Stimulated activated CD8-positive, alpha-beta memory T cell treated with anti-CD3 and anti-CD28 coated beads, Interleukin-15, amount 100 ng/mL, for 24 hours (primary cell): ENCODE data around the gene MRPL41.
A peak's percentile ranks its signal among the peaks of the same experiment; 100 is the strongest.
"Not testable (repeated sequence)": the region's sequence is repeated elsewhere in the genome, so short reads cannot be mapped to it uniquely, and the experiment has no call there.

Experiments used
- DNase-seq: peaks from one replicate; pipeline ENCODE4 v3.0.0-alpha.2; 2020; ENCODE audit warnings: low read depth

MRPL41 gene

DNA sequence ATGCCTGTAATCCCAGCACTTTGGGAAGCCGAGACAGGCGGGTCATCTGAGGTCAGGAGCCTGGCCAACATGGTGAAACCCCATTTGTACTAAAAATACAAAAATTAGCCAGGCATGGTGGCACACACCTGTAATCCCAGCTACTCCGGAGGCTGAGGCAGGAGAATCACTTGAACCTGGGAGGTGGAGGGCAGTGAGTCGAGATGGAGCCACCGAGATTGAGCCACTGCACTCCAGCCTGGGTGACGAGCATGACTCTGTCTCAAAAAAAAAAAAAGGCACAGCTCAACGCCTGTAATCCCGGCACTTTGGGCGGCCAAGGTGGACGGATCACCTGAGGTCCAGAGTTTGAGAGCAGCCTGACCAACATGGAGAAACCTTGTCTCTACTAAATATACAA lies 2.0 kb downstream of the MRPL41 start:
- not testable (repeated sequence) for DNase-seq

DNA sequence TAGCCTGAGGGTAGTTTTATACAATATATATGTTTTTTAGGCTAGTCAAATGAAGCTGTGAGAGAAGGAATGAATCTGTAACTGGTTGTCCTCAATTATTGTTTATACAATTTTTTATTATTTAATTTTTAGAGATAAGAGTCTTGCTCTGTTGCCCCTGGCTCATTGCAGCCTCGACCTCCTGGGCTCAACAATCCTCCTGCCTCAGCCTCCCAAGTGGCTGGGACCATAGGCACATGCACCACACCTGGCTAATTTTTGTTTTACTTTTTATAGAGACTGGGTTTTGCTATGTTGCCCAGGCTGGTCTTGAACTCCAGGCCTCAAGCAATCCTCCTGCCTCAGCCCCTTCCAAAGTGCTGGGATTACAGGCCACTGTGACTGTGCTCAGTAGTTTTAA lies 2.7 kb downstream of the MRPL41 start:
- no peak for DNase-seq

DNA sequence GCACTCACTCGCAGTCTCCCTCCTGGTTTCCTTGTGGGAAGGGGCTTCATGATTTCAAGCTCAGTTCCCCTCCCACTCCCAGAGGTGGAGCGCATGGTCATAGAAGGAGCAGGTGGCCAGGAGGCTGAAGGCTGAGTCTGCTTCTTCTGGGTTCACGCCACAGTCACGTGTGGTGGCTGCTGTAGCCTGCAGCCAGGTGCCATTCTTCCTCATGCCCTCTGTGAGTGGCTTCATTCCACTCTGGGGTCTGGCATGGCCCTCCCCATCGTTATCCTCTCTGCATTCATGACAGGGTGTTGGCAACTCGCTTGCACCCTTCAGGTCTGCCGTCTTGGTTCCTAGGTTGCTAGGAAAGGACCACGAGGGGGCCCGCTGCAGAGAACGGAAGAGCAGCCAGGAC lies 3.5 kb downstream of the MRPL41 start:
- DNase-seq: no peak

DNA sequence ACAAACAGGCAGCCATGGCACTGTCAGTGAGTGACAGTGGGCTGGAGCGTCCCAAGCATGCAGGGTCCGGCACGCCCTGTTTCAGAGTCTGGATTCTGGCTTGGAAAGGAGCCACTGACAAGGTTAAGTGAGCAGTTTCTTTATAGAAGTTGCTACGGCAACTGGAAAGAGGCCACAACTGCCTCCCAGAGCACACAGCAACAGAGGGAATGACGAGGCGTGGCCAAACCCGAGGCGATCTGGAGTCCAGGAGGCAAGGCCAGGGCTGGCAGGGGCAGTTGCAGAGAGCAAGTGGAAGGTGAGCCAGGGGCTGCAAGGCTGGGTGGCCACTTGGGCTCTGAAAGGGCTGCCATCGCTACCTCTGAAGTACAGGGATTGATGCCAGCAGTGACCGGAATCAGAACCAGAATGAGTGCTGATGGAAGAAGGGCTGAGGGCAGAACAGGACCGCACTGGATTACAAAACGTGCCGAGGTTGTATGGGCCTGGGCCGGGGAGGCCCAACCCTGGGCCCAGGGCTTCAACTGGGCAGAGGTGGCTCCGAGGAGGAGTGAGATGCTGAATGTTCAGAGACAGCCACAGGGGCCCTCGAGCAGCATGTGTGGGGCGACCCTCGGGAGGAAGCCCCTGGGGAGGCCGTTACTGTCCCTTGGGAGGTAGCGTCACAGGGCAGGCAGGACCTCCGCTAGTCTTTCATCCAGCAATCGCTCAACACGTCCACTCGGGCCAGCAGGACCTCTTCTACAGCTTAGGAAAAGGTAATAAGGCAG lies 4.6 kb downstream of the MRPL41 start:
- DNase-seq: no peak

DNA sequence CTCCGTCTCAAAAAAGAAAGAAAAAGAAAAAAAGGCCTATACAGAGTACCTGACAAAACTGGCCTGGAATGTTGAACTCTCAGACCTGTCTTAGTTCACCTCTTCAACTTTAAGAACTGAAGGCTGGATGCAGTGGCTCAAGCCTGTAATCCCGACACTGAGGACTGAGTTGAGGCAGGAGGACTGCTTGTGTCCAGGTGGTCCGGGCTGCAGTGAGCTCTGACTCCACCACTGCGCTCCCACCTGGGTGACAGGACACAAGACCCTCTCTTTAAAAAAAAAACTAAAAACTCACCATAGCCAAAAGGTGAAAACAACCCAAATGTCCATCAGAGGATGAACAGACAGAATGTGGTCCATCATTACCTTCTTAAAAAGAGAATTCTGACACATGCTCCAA lies 6.4 kb downstream of the MRPL41 start:
- DNase-seq: no peak

DNA sequence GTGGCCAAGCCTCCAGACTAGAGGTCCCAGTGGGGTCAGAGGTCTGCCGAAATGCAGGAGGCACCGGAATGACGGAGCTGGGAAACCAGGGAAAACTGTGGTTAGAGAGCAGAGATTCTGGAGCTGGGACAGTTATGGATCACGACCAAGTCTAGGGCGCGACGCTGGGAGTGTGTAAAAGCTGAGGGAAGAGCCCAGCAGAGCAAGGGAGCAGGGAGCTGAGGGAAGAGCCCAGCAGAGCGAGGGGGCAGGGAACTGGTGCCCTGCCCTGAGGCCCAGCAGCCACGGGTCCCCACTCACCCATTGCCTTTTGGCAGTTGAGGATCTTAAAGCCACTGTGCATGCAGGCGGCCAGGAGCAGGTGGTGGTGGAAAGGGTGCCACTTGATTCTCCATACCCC lies 12.5 kb downstream of the MRPL41 start:
- no peak for DNase-seq

DNA sequence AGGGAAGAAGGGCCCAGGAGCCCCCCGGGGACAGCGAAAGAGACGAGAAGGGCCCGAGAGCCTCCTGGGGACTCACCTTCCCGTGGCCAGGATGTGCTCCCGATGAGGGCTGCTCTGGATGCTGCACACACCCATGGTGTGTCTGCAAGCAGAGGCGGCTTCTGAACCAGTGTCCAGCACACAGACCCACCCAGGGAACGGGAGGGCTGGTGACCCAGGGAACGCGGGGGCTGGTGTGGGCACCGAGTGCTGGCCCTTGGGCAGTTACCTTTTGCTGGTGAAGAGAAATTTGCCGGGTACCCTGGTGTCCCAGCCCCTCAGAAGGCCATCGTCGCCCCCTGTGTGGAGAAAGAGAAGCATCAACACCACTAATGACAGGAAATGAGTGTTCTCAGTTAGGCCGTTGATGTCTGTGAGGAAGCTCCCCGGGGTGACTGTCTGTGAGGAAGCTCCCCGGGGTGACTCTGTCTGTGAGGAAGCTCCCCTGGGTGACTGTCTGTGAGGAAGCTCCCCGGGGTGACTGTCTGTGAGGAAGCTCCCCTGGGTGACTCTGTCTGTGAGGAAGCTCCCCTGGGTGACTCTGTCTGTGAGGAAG lies 13.2 kb downstream of the MRPL41 start:
- DNase-seq: no peak

DNA sequence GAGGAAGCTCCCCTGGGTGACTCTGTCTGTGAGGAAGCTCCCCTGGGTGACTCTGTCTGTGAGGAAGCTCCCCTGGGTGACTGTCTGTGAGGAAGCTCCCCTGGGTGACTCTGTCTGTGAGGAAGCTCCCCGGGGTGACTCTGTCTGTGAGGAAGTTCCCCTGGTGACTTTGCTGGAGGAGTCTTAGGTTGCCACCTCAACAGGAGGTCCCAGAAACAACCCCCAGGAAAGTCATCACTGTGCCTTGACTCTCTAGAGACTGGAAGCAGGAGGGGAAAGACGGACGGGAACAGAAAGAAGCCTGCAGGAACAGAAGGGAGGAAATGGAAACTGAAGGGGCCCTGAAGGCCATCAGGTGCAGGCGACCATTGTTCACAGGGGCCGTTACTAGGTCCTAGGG lies 16.8 kb downstream of the MRPL41 start:
- not testable (repeated sequence) for DNase-seq

DNA sequence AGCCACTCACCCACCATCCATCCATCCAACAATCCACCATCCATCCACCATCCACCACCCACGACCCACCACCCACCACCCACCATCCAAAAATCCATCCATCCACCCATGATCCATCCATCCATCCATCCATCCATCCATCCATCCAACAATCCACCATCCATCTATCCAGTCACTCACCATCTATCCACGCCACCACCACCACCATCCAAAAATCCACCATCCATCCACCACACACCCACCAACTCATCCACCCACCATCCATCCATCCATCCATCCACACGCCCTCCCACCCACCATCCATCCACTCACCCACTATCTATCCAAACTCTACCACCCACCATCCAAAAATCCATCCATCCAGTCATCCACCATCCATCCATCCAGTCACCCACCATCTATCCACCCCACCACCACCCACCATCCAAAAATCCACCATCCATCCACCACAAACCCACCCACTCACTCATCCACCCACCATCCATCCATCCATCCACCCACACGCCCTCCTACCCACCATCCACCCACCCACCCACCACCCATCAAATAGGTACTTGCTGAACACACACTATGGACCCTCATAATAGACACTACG lies 18.0 kb downstream of the MRPL41 start:
- no peak for DNase-seq

DNA sequence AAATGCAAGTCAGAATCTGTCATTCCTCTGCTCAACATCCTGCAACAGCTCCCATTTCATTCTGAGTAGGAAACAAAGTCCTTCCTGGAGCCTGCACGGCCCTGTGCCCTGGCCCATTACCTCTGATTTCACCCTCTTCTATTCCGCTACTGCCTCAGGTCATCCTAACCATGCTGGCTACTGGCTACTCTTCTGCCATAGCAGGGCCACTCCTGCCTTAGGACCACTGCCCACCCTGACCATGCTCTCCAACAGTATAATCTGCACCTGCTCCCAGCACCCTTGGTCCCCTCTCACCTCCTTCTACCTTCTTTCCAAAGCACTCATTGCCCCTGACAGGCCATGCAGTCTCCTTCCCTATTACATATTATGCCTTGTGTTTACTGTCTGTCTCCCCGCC lies 18.9 kb downstream of the MRPL41 start:
- DNase-seq: no peak

DNA sequence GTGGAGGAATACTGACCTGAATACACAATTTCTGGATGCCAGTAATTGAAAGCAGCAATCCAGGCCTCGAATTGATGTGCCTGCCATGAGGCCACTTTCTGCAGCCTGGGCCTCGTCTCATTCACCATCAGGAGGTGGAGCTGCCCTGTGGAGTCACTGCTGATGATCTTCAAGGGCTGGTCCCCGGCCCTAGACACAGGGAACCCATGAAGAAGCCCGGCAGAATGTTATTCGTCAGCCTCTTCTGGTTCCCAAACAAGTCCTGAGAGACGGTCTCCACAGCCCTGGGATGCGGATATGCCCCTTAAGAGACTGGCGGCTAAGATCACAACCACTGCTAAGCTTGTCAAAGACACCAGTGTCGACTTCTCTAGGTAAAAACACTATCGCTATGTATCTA lies 22.5 kb downstream of the MRPL41 start:
- no peak for DNase-seq

DNA sequence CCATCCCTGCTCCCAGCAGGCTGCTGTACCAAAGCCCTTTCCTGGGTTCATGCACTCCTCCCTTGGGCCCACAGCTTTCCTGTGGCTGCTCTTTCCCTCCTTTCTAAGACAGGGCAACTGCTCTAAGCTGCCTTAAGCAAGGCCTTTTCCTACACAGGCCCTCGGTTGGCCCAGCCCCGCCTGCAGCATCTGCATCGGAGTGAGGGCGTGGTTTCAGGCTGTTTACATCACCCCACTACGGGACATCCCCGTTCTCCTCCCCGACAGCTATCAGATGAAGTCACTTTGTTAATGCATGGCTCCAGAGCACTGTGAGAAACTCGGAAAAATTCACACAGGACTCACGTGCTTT lies 23.7 kb downstream of the MRPL41 start:
- no peak for DNase-seq

DNA sequence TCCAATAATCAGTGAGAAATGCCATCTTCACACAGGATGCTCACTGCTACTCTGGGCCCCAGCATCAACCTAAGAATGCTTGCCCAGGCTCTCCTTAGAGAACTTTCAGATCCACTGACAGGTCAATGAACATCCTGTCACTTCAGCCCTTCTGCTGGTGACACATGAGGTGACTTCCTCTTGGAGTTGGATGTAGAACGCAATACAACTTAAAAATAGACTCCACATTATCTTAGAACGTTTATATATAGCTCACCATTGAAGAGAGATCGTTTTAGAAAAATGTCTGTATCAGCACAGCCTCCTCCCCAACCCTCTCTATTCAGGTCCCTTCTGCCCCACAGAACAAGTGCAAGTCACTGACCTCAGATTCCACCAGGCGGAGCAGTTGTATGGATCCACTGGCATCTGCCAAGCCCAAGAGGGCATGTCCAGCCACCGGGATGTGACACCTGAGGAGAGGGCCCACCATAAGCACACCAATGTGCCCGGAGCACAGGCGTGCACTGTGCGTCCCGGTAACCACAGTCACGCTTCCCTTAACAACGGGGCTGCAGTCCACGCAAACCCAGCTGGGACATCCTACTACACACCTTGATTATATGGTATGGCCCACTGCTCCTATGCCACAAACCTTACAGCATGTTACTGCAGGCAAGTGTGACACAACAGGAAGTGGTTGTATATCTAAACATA lies 24.2 kb downstream of the MRPL41 start:
- DNase-seq: no peak

DNA sequence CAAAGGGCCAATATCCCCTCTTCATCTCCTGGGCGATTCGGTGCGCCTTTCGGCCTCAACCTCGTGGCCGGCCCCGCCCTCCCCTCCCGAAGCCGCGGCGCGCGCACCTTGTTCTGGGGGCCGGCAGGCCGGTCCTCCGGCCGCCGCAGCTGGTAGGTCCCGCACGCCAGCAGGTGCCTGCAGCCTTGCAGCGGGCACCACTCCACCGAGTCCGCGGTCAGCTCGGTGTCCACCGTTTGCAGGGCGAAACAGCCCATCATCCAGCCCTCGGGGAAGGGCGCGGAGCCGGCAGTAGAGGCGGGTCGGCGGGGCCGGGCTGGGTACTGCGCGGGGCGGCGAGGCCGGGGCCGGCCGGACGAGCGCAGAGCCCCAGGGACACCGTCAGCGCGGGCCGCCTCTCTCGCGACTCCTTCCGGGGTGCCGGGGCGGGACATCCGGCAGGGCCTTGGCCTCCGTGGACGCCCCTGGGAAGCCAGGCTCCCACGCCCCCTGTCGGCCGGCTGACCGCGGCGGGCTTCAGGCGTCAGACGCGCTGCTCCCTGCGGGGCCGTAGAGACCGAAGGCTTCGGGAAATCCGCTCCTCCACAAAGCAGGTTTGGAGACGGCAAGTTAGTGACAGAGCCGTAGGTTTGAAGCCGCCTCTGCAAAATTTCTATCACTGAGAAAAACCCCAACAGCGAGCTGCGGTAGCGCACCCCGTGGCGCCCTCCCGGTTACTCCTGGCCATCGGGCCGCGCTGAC lies 27.0 kb downstream of the MRPL41 start, which contains the start of gene DPH7:
DPH7 (minus strand) TSS at position 408 of the 741 bp plus-strand sequence; CDS start at position 260, 148 bp downstream.
- DNase-seq: peak; percentile 97

DNA sequence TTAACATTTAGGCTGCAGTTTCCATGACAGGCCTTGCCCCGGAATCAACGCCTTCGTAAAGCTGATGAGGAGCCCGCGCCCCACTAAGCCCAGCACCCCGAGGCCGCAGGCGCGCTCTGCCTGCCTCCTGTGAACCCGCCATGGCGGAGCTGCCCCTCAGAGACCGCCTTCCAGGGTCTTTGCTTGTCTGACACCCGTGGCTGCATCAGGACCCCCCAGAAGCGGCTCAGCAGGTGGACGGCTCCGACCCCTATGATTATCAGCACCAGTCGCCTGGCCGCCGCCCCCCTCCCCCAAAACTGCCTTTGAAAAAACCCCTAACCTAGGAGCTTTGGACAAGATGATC lies 27.6 kb downstream of the MRPL41 start:
- DNase-seq: no peak

DNA sequence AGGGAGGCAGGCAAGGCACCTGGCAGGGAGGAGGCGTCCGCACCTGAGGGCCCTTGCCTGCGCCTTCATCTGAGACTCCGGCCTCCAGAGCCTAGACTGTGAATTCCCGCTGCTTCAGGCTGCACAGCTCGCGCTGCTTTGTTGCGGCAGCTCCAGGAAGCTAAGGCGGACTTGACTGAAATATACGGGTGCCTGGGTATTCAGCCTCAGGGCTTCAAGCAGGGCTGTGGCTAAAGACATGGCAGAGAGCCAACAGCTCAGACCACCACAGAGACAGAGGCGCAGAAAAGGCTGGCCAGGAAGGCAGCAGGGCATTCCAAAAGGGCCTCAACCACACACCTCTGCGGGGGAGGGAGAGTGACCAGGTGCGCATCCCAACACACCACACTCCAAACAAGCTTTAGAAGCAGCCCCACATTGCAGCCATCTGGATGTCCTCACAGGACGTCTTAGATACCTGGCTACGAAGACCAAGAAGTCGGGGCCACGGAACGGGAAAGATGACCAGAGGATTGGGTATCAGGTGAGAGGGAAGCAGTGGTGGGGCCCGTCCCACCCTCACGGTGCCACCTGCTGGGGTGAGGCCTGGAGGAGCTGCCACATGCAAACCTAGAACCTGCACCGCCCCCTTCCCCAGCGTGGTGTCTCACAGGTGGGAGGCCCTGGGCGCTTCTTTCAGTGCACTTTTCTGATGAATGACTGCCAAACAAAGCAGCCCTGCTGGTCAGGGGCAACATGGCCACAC lies 28.7 kb downstream of the MRPL41 start:
- DNase-seq: no peak

DNA sequence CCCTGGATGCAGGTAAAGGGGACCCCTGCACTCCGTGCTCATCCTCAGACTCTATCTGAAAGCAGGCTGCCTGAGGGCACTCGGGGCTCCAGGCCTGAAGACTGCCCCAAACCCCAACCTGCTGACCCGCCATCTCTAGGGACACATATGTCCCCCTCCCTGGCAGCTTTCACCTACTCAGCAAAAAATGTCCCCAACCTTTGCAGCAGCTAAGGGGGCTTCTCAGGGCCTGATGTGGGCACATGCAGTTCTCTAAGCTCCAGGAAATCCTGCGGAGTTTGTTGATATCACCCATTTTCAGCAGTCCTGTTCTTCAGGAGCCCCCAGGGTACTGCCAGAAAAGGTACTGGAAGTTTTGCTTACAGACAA lies 29.3 kb downstream of the MRPL41 start:
- DNase-seq: no peak

DNA sequence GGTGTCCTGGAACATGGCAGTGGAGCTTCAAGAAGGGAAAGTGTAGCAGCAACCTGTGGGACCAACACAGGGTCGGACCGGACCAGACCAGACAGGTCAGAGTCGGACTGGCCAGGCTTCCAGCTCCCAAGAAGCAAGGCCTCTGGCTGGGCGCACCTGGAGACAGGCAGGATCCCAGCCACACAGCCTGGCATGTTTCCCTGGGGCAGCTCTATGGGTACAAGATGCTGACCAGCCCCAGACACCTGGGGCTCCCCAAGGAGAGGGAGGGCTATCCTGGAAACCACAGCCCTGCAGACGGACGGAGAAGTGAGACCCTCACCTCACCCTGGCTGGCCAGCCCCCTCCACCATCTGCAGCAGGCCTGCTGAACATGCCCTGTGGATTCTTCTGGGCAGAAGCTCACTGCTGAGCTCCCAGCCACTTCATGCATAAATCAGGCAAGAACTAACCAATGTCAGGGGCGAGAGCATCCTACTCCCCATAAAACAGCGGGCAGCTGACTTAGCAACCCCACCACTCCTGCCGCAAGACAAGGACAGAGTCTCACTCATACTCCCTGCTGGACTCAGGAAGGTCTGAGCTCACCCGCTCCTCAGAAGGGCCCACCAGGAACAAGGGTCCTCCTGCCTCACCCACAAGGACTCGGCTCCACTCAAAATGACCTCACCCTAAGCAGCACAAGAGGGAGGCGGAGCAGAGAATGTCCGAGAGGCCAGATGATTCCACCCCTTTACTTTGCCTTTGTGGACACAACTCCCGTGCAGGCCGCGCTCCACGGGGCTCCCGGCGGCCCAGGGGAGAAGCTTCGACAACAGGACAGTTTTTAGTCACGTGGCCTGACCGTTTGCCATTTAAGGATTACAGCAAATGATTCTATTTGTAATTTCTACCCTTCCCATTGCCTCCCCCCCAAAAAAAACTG lies 29.9 kb downstream of the MRPL41 start:
- no peak for DNase-seq

DNA sequence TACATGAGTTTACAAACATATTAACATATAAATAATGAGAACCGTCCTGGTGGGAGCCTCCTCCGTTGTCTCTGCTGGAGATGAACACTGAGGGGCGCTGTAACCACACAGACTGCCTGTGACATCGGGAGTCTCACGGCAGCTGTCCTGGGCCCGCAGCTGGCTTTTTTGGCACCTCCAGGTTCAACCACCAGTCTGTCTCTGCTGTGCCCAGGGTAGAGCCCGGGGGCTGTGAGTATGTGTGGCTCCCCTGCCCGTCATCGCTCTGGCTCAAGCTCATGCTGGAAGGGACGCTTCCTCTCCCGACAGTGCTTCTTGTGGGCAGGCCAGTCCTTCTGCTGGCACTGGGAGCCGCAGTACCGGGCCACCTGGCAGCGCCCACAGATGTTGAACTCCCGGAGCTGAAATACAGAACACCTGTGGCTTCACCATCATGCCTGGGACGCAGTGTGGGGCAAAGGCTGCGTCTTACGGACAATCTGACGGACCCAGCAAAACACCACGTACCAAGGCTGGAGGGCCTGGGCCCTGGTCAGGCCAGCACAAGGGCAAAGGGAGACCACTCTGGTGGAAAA lies 30.7 kb downstream of the MRPL41 start:
- DNase-seq: no peak

DNA sequence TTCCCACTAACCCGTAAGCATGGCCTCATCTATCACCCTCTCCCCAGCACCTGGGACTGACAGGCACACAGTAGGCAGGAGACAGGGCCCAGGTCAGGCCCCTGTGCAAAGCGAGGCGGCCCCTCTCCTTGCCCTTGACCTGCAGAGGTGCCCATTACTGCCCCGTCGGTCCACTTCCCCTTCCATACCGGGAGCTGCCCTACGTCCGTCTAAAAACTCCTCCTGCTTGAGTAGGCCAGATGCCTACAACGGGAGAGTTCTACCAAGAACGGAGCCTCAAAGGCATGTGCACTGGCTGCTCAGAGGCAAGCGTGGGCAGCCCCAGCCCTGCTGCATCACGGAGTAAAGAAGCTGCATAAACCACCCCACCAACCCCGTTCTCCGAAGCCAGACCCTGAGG lies 31.7 kb downstream of the MRPL41 start:
- no peak for DNase-seq
